Tibial nerve (tissue), 4 donors: ENCODE measurements around the gene BFAR. TPM values are rescaled to one million over a fixed set of nuclear protein-coding genes. Genes with fewer than 3 reads are reported as not detected.
A peak's percentile ranks its signal among the peaks of the same experiment; 100 is the strongest.
"Not testable (repeated sequence)": the region's sequence is repeated elsewhere in the genome, so short reads cannot be mapped to it uniquely, and the experiment has no call there.

Experiments
- DNase-seq, 2 donors: peaks; one replicate each; pipeline ENCODE4 v3.0.0-alpha.2; 2019; ENCODE audit warnings: low spot score in 2 of 2
- H3K27ac ChIP-seq, 4 donors: fragments of 200-600 bp; sonication (generic) in 3 of 4; one replicate each; pipeline ENCODE4 v1.5.1; 2017 to 2019; ENCODE audit warnings: mild to moderate bottlenecking in 1 of 4
- H3K27me3 ChIP-seq, 2 donors: fragments of 200-600 bp; sonication (generic) in 1 of 2; one replicate each; pipeline versions ENCODE4 v1.5.1 to v1.6.0; 2017 to 2019
- H3K36me3 ChIP-seq, 3 donors: fragments of 200-600 bp; sonication (generic); one replicate each; pipeline ENCODE4 v1.5.1; 2018 to 2019
- H3K4me1 ChIP-seq, 4 donors: fragments of 200-600 bp; sonication (generic) in 3 of 4; one replicate each; pipeline ENCODE4 v1.5.1; 2017 to 2019
- H3K4me3 ChIP-seq, 4 donors: fragments of 200-600 bp; sonication (generic) in 3 of 4; one replicate each; pipeline ENCODE4 v1.5.1; 2017 to 2019; ENCODE audit warnings: mild to moderate bottlenecking in 1 of 4, moderate library complexity in 1 of 4
- H3K9me3 ChIP-seq, 4 donors: fragments of 200-600 bp; sonication (generic) in 3 of 4; one replicate each; pipeline ENCODE4 v1.5.1; 2017 to 2019
- CTCF ChIP-seq, 5 experiments: fragments of 200-600 bp in 3 of 5; fragments of 450-650 bp in 2 of 5; sonication (generic) in 3 of 5; IDR thresholded peaks; one replicate each; pipeline ENCODE4 v1.5.1; 2016 to 2019; ENCODE audit warnings: antibody characterized with exemption in 5 of 5, mild to moderate bottlenecking in 3 of 5, moderate library complexity in 2 of 5
- EP300 ChIP-seq, 2 donors: sonication (generic); formaldehyde crosslinking; IDR thresholded peaks; one replicate each; pipeline ENCODE4 v1.6.1; 2017; ENCODE audit warnings: antibody characterized with exemption in 2 of 2, mild to moderate bottlenecking in 1 of 2
- POLR2A ChIP-seq, 2 donors: fragments of 450-650 bp; IDR thresholded peaks; one replicate each; pipeline ENCODE4 v1.6.1; 2017; ENCODE audit warnings: antibody characterized with exemption in 2 of 2, mild to moderate bottlenecking in 2 of 2, moderate library complexity in 2 of 2
- WGBS, 2 donors: methylation state at CpG; one replicate each; pipeline ENCODE4 v1.1.5; 2018; 5-methylcytosine and 5-hydroxymethylcytosine counted together
- total RNA-seq, 4 donors: library from RNA; depleted of rRNA; stranded (reverse); fragments of >200 nt; gene quantifications; one replicate each; pipeline ENCODE4 v1.1.0, GENCODE V29; 2016

The BFAR gene
- total RNA-seq, 4 donors from 2014 or later, result 64.5 to 78.3 (median 71.9) TPM

- Histone ChIP-seq H3K4me3 (peak overlapping the region; percentile 59 to 99 (median 77)), H3K4me1 (peaks cover 0 to 42% (median 20%) of the 10 kb centered on the region in 4 donors), H3K27me3 (no peaks in the 10 kb centered on the region), H3K36me3 (peaks cover 0 to 41% (median 0%) of the 10 kb centered on the region in 3 donors), H3K27ac (peak overlapping the region; percentile 71 to 94 (median 94)), H3K9me3 (no peaks in the 10 kb centered on the region)
- TF ChIP-seq EP300 (IDR thresholded peaks at IDR 0.05), result no peak
- no peak for TF ChIP-seq POLR2A (IDR thresholded peaks at IDR 0.05)
- TF ChIP-seq CTCF (IDR thresholded peaks at IDR 0.05), result no peak
- 54 to 60% methylated on average over 12 of the region's 12 CpGs for WGBS, 2 donors
- no peak for DNase-seq
These were observed 3.7 kb upstream of the BFAR start for GRCh38 chr16:14628806-14629611.

GRCh38 chr16:14629612-14629918, 3.2 kb upstream of the BFAR start:
- Histone ChIP-seq H3K9me3 (no peaks in the 10 kb centered on the region), H3K4me3 (peak overlapping the region; percentile 59 to 99 (median 77)), H3K27me3 (no peaks in the 10 kb centered on the region), H3K4me1 (peaks cover 0 to 47% (median 25%) of the 10 kb centered on the region in 4 donors), H3K36me3 (peaks cover 0 to 35% (median 0%) of the 10 kb centered on the region in 3 donors), H3K27ac (peak overlapping the region; percentile 71 to 94 (median 94))
- no peak for DNase-seq
- WGBS, 2 donors, result 2 to 3% methylated on average over 17 of the region's 17 CpGs
- TF ChIP-seq EP300 (IDR thresholded peaks at IDR 0.05) (no peak), CTCF (IDR thresholded peaks at IDR 0.05) (no peak), POLR2A (IDR thresholded peaks at IDR 0.05) (no peak)

DNA sequence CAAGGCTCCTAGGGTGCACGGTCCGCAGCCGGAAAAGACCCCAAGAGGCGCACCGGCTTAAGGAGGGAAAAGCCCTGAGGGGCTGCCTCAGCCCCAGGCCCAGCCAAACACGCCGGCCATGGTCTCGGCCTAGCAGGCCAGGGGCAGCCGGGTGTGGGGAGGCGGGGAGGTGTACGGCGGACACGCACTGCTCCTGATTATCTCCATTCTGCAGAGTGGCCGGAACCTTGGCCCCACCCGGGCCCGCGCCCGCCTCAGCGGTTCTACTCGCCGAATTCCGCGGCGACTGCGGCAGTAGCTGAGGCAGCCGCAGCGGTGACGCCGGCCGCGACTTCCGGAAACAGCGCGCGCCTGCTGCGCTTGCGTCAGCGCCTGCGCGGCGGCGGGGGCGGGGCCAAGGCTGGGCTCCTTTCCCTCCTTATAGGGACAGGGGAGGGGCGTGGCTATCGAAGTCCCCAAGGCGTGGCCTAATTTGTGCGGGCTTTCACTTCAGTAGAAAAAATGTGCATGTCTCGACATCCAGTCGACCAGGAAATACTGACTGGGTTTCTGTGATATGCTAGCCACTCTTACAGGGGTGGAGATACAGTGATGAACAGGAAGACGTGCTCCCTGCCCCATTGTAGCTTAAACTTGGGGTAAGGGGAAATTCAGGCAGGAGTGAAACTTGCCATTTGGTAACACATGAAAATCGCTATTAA, 2.7 kb upstream of the BFAR start, which contains the start of gene PARN:
Gene PARN (minus strand): TSS at position 342 of the 701 bp plus-strand sequence. CDS start 135 bp downstream, at position 207.
- Histone ChIP-seq H3K9me3 (no peaks in the 10 kb centered on the region), H3K4me1 (peaks cover 0 to 52% (median 28%) of the 10 kb centered on the region in 4 donors)

DNA sequence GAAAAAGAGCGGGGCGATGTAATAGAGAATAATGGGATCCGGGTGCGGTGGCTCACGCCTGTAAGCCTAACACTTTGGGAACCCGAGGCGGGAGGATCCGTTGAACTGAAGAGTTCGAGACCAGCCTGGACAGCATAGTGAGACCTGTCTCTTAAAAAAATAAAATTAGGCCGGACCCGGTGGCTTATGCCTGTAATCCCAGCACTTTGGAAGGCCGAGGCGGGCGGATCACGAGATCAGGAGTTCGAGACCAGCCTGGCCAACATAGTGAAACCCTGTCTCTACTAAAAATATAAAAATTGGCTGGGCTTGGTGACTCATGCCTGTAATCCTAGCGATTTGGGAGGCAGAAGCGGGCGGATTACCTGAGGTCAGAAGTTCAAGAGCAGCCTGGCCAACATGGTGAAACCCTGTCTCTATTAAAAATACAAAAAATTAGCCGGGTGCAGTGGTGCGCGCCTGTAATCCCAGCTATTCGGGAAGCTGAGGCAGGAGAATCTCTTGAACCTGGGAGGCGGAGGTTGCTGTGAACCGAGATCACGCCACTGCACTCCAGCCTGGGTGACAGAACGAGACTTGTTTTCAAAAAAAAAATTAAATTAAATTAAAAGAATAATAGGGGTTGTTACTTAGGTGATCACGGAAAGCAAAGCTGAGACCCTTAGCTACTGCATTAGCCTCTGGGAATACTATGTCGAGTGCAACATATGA, 2.0 kb upstream of the BFAR start:
- Histone ChIP-seq H3K4me3 (peak overlapping the region; percentile 29 to 80 (median 66)), H3K4me1 (peaks cover 0 to 59% (median 32%) of the 10 kb centered on the region in 4 donors), H3K27ac (peak overlapping the region; percentile 71 to 94 (median 94)), H3K36me3 (peaks cover 0 to 23% (median 0%) of the 10 kb centered on the region in 3 donors)
- 82 to 84% methylated on average over 29 of the region's 29 CpGs for WGBS, 2 donors
- H3K9me3 ChIP-seq, DNase-seq, H3K27me3 ChIP-seq: not testable (repeated sequence)

More for the DNA sequence above, 2.7 kb upstream of the BFAR start, which contains the start of gene PARN:
- TF ChIP-seq CTCF (IDR thresholded peaks at IDR 0.05) (peak in 1 of 5 experiments; percentile 31), POLR2A (IDR thresholded peaks at IDR 0.05) (peak; percentile 81 to 93), EP300 (IDR thresholded peaks at IDR 0.05) (peak; percentile 70 to 95)
- Histone ChIP-seq H3K36me3 (peaks cover 0 to 30% (median 0%) of the 10 kb centered on the region in 3 donors), H3K27me3 (no peaks in the 10 kb centered on the region), H3K4me3 (peak within 1 kb of the TSS; percentile 59 to 99 (median 77)), H3K27ac (peak within 1 kb of the TSS; percentile 71 to 94 (median 94))
- 1 to 2% methylated on average over 29 to 48 of the region's 51 CpGs for WGBS, 2 donors
- peak; percentile 93 to 95 for DNase-seq

GRCh38 chr16:14634389-14634725, 1.6 kb downstream of the BFAR start:
- Histone ChIP-seq H3K4me1 (peaks cover 0 to 65% (median 31%) of the 10 kb centered on the region in 4 donors), H3K9me3 (no peaks in the 10 kb centered on the region), H3K27ac (peak overlapping the region in 2 of 4 donors; percentile 26 to 97)

More at GRCh38 chr16:14634389-14634725, 1.6 kb downstream of the BFAR start:
- Histone ChIP-seq H3K4me3 (peak overlapping the region in 3 of 4 donors; percentile 73 to 99 (median 91)), H3K36me3 (peaks cover 0 to 16% (median 0%) of the 10 kb centered on the region in 3 donors), H3K27me3 (no peaks in the 10 kb centered on the region)
- TF ChIP-seq POLR2A (IDR thresholded peaks at IDR 0.05) (no peak), CTCF (IDR thresholded peaks at IDR 0.05) (no peak), EP300 (IDR thresholded peaks at IDR 0.05) (no peak)
- no peak for DNase-seq
- 63 to 72% methylated on average over 7 of the region's 7 CpGs for WGBS, 2 donors
